ENCODE measurements around the gene DOCK4.

Gene DOCK4

DNA sequence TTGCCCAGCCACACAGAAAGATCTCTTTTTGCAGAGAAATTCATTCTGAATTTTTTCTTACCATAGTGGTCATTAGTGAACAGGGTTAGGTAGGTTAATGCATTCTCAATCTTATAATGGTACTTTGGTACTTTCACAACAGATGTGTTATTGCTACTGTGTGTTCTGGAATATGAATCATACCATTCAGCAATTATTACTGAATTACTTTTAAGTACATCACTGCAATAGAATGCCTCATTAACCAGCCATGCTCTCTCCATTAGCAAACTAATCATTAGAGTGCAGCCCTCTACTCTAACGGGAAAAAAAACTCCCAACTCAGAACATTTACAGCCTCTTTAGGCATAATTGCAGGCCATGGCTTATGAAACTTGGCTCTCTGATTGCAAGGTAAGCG is 102.1 kb downstream of the DOCK4 start:
- H3K4me1 Mint-ChIP-seq, result peaks cover 28% of the 10 kb centered on the region
- H3K4me3 Mint-ChIP-seq, result no peak overlapping the region
- peaks cover 10% of the 10 kb centered on the region for H3K9me3 Mint-ChIP-seq
- TF ChIP-seq, protein P1, sequence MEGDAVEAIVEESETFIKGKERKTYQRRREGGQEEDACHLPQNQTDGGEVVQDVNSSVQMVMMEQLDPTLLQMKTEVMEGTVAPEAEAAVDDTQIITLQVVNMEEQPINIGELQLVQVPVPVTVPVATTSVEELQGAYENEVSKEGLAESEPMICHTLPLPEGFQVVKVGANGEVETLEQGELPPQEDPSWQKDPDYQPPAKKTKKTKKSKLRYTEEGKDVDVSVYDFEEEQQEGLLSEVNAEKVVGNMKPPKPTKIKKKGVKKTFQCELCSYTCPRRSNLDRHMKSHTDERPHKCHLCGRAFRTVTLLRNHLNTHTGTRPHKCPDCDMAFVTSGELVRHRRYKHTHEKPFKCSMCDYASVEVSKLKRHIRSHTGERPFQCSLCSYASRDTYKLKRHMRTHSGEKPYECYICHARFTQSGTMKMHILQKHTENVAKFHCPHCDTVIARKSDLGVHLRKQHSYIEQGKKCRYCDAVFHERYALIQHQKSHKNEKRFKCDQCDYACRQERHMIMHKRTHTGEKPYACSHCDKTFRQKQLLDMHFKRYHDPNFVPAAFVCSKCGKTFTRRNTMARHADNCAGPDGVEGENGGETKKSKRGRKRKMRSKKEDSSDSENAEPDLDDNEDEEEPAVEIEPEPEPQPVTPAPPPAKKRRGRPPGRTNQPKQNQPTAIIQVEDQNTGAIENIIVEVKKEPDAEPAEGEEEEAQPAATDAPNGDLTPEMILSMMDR (IDR thresholded peaks at IDR 0.05), result no peak
- no peak overlapping the region for H3K27ac Mint-ChIP-seq
- H3K36me3 Mint-ChIP-seq (ENCODE audit: low read depth), result peaks cover 12% of the 10 kb centered on the region
- no peak for DNase-seq
- H3K27me3 Mint-ChIP-seq (ENCODE audit: low read depth, poor library complexity), result peaks cover 4% of the 10 kb centered on the region

DNA sequence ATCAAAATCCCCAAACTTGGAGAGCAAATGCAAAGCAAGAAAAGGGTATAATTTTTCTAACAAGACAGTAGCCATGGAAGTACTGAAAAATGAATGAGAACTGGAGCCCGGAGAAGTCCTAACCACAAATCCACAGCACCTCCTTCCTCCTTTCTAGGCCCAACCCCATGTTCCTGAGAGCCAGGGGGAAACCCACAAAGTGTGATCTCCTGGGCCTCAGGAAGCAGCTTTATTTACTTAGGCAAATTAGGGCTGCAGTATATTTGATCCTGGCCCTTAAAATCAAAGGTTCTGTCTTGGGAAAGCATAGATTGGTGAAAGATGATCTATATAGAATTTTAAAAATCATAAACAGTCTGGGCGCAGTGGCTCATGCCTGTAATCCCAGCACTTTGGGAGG is 103.0 kb downstream of the DOCK4 start:
- Mint-ChIP-seq H3K36me3 (ENCODE audit: low read depth) (peaks cover 12% of the 10 kb centered on the region), H3K9me3 (peaks cover 10% of the 10 kb centered on the region), H3K27me3 (ENCODE audit: low read depth, poor library complexity) (peaks cover 4% of the 10 kb centered on the region), H3K27ac (no peak overlapping the region), H3K4me3 (no peak overlapping the region), H3K4me1 (peaks cover 22% of the 10 kb centered on the region)
- TF ChIP-seq, protein P1 (IDR thresholded peaks at IDR 0.05), result no peak
- no peak for DNase-seq

DNA sequence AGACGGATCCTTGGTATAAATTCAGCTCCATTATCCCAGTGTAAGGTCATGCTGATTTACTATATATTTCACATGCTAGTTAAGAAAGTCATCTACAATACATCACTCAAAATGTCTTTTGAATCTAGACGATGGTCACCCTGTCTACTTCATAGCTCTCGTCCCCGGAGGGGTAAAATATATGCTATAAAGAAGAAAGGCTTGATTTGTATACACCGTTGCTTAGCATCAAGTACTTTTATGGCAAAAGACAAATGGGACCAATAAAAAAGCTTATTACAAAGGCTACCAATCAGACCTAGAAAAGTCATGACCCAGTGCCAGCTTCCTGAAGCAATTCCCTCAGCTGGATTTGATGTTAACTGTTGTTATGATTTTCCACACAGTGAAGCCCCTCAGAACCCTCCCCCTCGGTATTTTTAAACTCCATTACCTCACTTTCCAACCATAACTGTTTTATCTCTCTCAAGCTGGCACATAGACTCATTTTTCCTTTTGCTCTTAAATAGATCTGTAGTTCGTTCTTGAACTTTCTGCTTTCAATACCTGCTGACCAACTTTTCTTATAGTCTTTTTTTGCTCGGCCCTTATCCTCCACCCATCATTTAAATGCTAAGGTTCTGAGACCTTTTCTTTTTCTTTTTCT is 104.9 kb downstream of the DOCK4 start:
- TF ChIP-seq, protein P1 (IDR thresholded peaks at IDR 0.05), result no peak
- peaks cover 12% of the 10 kb centered on the region for H3K36me3 Mint-ChIP-seq (ENCODE audit: low read depth)
- no peak for DNase-seq
- H3K27me3 Mint-ChIP-seq (ENCODE audit: low read depth, poor library complexity), result peaks cover 4% of the 10 kb centered on the region
- peak overlapping the region; percentile 46 for H3K27ac Mint-ChIP-seq
- H3K4me1 Mint-ChIP-seq, result peaks cover 11% of the 10 kb centered on the region
- peaks cover 10% of the 10 kb centered on the region for H3K9me3 Mint-ChIP-seq
- H3K4me3 Mint-ChIP-seq, result no peak overlapping the region

DNA sequence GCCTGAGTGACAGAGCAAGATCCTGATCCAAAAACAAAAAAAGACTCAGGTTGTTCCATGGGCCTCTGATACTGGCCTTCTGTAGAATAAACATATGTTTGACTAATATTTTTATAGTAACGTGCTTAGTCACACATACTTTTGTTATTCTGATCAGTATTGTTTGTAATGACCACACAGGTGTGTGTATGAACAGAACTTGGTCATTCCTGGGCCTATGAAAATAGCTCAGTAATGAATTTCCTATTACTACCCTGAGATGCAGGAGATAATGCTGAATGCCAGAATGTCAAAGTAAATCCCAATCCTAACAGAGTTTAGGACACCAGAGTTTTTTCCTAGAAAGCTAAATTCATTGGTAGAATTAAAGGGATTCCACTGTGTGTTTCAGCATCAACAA is 108.7 kb downstream of the DOCK4 start:
- no peak for DNase-seq
- Mint-ChIP-seq H3K4me1 (peaks cover 21% of the 10 kb centered on the region), H3K36me3 (ENCODE audit: low read depth) (peaks cover 25% of the 10 kb centered on the region), H3K27me3 (ENCODE audit: low read depth, poor library complexity) (no peaks in the 10 kb centered on the region), H3K27ac (no peak overlapping the region), H3K9me3 (peaks cover 13% of the 10 kb centered on the region), H3K4me3 (no peak overlapping the region)
- TF ChIP-seq, protein P1 (IDR thresholded peaks at IDR 0.05), result no peak

DNA sequence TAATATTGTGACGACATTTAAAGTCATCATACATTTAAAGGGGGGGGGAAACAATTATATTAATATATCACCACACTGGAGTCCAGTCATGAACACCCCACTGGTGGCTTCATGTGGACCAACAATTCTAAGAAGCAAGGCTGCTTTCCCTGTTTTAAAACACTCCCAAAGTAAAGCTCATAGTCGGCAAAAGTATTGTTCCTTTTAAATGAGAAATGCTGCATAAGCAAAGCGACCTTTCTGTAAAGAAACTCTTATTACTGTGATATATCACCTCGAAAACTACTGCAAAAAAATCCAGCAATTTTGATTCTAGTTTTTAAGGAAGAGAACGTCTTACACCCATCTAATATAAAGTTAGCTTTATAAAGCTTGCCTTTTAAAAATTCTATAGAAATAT is 112.8 kb downstream of the DOCK4 start:
- TF ChIP-seq, protein P1 (IDR thresholded peaks at IDR 0.05), result no peak
- H3K27ac Mint-ChIP-seq, result peak overlapping the region; percentile 57
- H3K4me3 Mint-ChIP-seq, result no peak overlapping the region
- no peak for DNase-seq
- H3K36me3 Mint-ChIP-seq (ENCODE audit: low read depth), result peaks cover 20% of the 10 kb centered on the region
- peaks cover 9% of the 10 kb centered on the region for H3K9me3 Mint-ChIP-seq
- H3K4me1 Mint-ChIP-seq, result peaks cover 23% of the 10 kb centered on the region
- no peaks in the 10 kb centered on the region for H3K27me3 Mint-ChIP-seq (ENCODE audit: low read depth, poor library complexity)

DNA sequence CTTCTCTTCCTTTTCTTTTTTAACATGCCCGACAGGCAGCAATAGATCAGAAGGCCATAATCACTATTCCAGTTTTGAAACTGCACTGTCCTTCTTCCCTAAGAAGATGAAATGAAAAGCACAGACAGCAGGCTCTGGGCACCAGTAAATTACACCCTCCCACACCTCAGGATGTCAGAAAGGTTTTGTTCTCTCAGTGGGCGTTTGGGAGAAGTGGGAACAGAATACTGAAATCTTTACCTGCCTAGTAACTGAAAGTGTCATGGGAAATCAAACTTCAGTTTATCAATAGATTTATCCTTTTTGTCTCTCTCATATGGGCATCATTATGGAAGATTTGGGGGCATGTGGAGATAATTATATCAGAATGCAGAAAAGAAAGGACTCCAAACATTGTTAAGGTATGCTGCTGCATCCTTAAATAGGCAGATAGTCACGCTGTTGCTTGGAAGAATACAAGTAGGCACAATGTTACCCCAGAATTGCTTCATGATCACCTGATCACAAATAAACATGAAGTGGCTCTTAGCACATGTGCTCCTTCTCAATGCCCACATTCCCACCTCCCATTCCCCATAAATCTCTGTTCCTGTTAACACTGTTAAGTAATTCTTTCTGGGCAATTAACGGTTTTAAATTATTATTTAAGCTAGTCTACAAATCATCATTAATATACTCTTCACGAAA is 113.3 kb downstream of the DOCK4 start:
- Mint-ChIP-seq H3K36me3 (ENCODE audit: low read depth) (peaks cover 20% of the 10 kb centered on the region), H3K9me3 (peaks cover 9% of the 10 kb centered on the region), H3K27ac (peak overlapping the region; percentile 57), H3K4me3 (peak overlapping the region; percentile 46), H3K27me3 (ENCODE audit: low read depth, poor library complexity) (no peaks in the 10 kb centered on the region), H3K4me1 (peaks cover 23% of the 10 kb centered on the region)
- TF ChIP-seq, protein P1 (IDR thresholded peaks at IDR 0.05), result no peak
- DNase-seq, result no peak
